A673 (cell line): Measurements from ENCODE around the gene FAM161B. TPM values are rescaled to one million over a fixed set of nuclear protein-coding genes. Genes with fewer than 3 reads are reported as not detected.
"Not testable (repeated sequence)": the region's sequence is repeated elsewhere in the genome, so short reads cannot be mapped to it uniquely, and the experiment has no call there.

ENCODE experiments used
- BruUV-seq: library from RNA; stranded (reverse); fragments of 400-500 nt; replicated peaks from 2 replicates; lab custom pipeline; 2021; lab: Mats Ljungman, UMichigan
- CTCF ChIA-PET: fragments of 300-600 bp; sonication (Branson Sonifier 250); formaldehyde crosslinking; loops from one replicate; lab custom pipeline; 2022; ENCODE audit warnings: antibody characterized with exemption; lab: Charles Lee
- POLR2A ChIA-PET: fragments of 300-600 bp; sonication (Branson Sonifier 250); formaldehyde crosslinking; loops from one replicate; lab custom pipeline; 2022; ENCODE audit warnings: antibody characterized with exemption; ENCODE audit not compliant: low non-redundant PET; lab: Charles Lee
- DNase-seq: peaks from one replicate; pipeline ENCODE4 v3.0.0-alpha.2; 2015; ENCODE audit warnings: low spot score
- H3K27ac ChIP-seq: fragments of 200-600 bp; sonication (generic); 2 replicates; pipeline ENCODE4 v1.5.1; 2016; ENCODE audit warnings: mixed run types, low read depth, mild to moderate bottlenecking, mixed read lengths, antibody characterized with exemption, low read length; ENCODE audit not compliant: poor library complexity, severe bottlenecking
- H3K27me3 ChIP-seq: fragments of 200-600 bp; sonication (generic); replicated peaks from 2 replicates; pipeline ENCODE4 v1.6.1; 2017; ENCODE audit warnings: mixed run types, low read depth, mild to moderate bottlenecking, mixed read lengths, antibody characterized with exemption, low read length; ENCODE audit not compliant: insufficient read depth, poor library complexity
- H3K36me3 ChIP-seq: fragments of 200-600 bp; sonication (generic); 2 replicates; pipeline ENCODE4 v1.6.1; 2016; ENCODE audit warnings: mixed run types, mild to moderate bottlenecking, mixed read lengths, antibody characterized with exemption, low read length; ENCODE audit not compliant: insufficient read depth, poor library complexity, severe bottlenecking
- H3K4me1 ChIP-seq: fragments of 200-600 bp; sonication (generic); 2 replicates; pipeline ENCODE4 v1.6.1; 2017; ENCODE audit warnings: mixed run types, mild to moderate bottlenecking, mixed read lengths, antibody characterized with exemption, low read length; ENCODE audit not compliant: insufficient read depth, poor library complexity, severe bottlenecking
- H3K4me3 ChIP-seq: fragments of 200-600 bp; sonication (generic); 2 replicates; pipeline ENCODE4 v1.5.1; 2016; ENCODE audit warnings: low read depth, mixed run types, mild to moderate bottlenecking, mixed read lengths, low read length; ENCODE audit not compliant: poor library complexity, severe bottlenecking
- H3K9me3 ChIP-seq: fragments of 200-600 bp; sonication (generic); 2 replicates; pipeline ENCODE4 v1.6.1; 2016; ENCODE audit warnings: mixed run types, low read depth, mild to moderate bottlenecking, mixed read lengths, antibody characterized with exemption, low read length; ENCODE audit not compliant: poor library complexity, severe bottlenecking
- CTCF ChIP-seq: fragments of 300-800, 200-600 bp; sonication (generic); conservative IDR thresholded peaks from 2 replicates; pipeline ENCODE4 v1.5.1; 2017; ENCODE audit warnings: low read depth, mild to moderate bottlenecking, antibody characterized with exemption, low read length, moderate library complexity, mixed read lengths
- EZH2 ChIP-seq: fragments of 200-600 bp; sonication (generic); IDR thresholded peaks from 2 replicates; pipeline ENCODE4 v1.6.1; 2017; ENCODE audit warnings: borderline replicate concordance, low read depth, mild to moderate bottlenecking, mixed read lengths, antibody characterized with exemption, low read length; ENCODE audit not compliant: poor library complexity, severe bottlenecking
- intact Hi-C: fragments of 100-400 bp; cut with micrococcal nuclease; formaldehyde crosslinking; loops from one replicate; pipeline ENCODE4 v1.10.0; 2022; ENCODE audit not compliant: unreplicated experiment
- total RNA-seq: library from RNA; stranded (reverse); gene quantifications from 2 replicates; pipeline ENCODE4 v1.2.3, GENCODE V29; 2021

The FAM161B gene
- total RNA-seq, 1 experiment from 2014 or later, result 1.7 TPM

GRCh38 chr14:73896521-73896920 lies 53.4 kb downstream of the FAM161B start:
- CTCF ChIA-PET, result no interaction called here
- POLR2A ChIA-PET, result no interaction called here
- intact Hi-C loops, result no loop called here
- Histone ChIP-seq H3K9me3 (no peaks in the 10 kb centered on the region), H3K4me3 (no peak overlapping the region), H3K36me3 (peaks cover 77% of the 10 kb centered on the region), H3K27ac (no peak overlapping the region), H3K4me1 (no peaks in the 10 kb centered on the region), H3K27me3 (no peaks in the 10 kb centered on the region)
- TF ChIP-seq CTCF, result no peak
- no peak for TF ChIP-seq EZH2
- no TSS peak for BruUV-seq
- DNase-seq, result no peak

- intact Hi-C loops, result no loop called here
- no peak for DNase-seq
- Histone ChIP-seq H3K4me3 (no peak overlapping the region), H3K9me3 (no peaks in the 10 kb centered on the region), H3K27ac (no peak overlapping the region), H3K27me3 (no peaks in the 10 kb centered on the region), H3K4me1 (no peaks in the 10 kb centered on the region), H3K36me3 (peaks cover 71% of the 10 kb centered on the region)
- TF ChIP-seq CTCF (no peak), EZH2 (no peak)
- BruUV-seq, result no TSS peak
- POLR2A ChIA-PET, result no interaction called here
- CTCF ChIA-PET, result no interaction called here
Measured at GRCh38 chr14:73895939-73896338, 54.0 kb downstream of the FAM161B start.

GRCh38 chr14:73894180-73894687 lies 55.7 kb downstream of the FAM161B start:
- BruUV-seq, result not testable (repeated sequence)

GRCh38 chr14:73889376-73889775 lies 60.5 kb downstream of the FAM161B start:
- H3K9me3 ChIP-seq, result no peaks in the 10 kb centered on the region
- no peaks in the 10 kb centered on the region for H3K27me3 ChIP-seq
- H3K4me3 ChIP-seq, result no peak overlapping the region
- no peak for TF ChIP-seq EZH2
- TF ChIP-seq CTCF, result no peak
- intact Hi-C loops, result no loop called here
- peaks cover 6% of the 10 kb centered on the region for H3K4me1 ChIP-seq
- CTCF ChIA-PET, result no interaction called here
- BruUV-seq, result no TSS peak
- no peak for DNase-seq
- POLR2A ChIA-PET, result no interaction called here
- no peak overlapping the region for H3K27ac ChIP-seq
- peaks cover 16% of the 10 kb centered on the region for H3K36me3 ChIP-seq

More at GRCh38 chr14:73894180-73894687, 55.7 kb downstream of the FAM161B start:
- H3K27me3 ChIP-seq, H3K9me3 ChIP-seq, intact Hi-C loops, POLR2A ChIA-PET, H3K4me1 ChIP-seq, H3K27ac ChIP-seq, H3K4me3 ChIP-seq, DNase-seq: not testable (repeated sequence)
- H3K36me3 ChIP-seq, result peaks cover 62% of the 10 kb centered on the region
- CTCF ChIA-PET, result interaction anchor here (0.6 kb wide), 1 partner anchor 385 kb away, joined by 3 read pairs; no protein-coding TSS in a partner anchor
